VCaP (cell line): Measurements from ENCODE around the gene QTRT2.
A peak's percentile ranks its signal among the peaks of the same experiment; 100 is the strongest.

Experiments used
- H3K27ac ChIP-seq: fragments of 450-650 bp; 2 replicates; pipeline ENCODE4 v1.5.1; 2017
- CTCF ChIP-seq: fragments of 450-650 bp; conservative IDR thresholded peaks from 2 replicates; pipeline ENCODE4 v1.5.1; 2017; ENCODE audit warnings: mild to moderate bottlenecking, moderate library complexity

Gene QTRT2

GRCh38 chr3:114078126-114078525, 21.6 kb downstream of the QTRT2 start:
- H3K27ac ChIP-seq, result no peak overlapping the region
- TF ChIP-seq CTCF, result no peak

GRCh38 chr3:114079761-114080160, 23.2 kb downstream of the QTRT2 start:
- no peak for TF ChIP-seq CTCF
- no peak overlapping the region for H3K27ac ChIP-seq

- no peak overlapping the region for H3K27ac ChIP-seq
- no peak for TF ChIP-seq CTCF
Measured at GRCh38 chr3:114080201-114080600, 23.7 kb downstream of the QTRT2 start.

GRCh38 chr3:114081037-114081436, 24.5 kb downstream of the QTRT2 start:
- TF ChIP-seq CTCF, result no peak
- H3K27ac ChIP-seq, result no peak overlapping the region

- TF ChIP-seq CTCF, result no peak
Measured at GRCh38 chr3:114083112-114083511, 26.6 kb downstream of the QTRT2 start.

GRCh38 chr3:114086356-114086755, 29.8 kb downstream of the QTRT2 start:
- TF ChIP-seq CTCF, result no peak
- no peak overlapping the region for H3K27ac ChIP-seq

More at GRCh38 chr3:114083112-114083511, 26.6 kb downstream of the QTRT2 start:
- no peak overlapping the region for H3K27ac ChIP-seq

GRCh38 chr3:114089675-114090074, 33.1 kb downstream of the QTRT2 start:
- peak overlapping the region; percentile 75 for H3K27ac ChIP-seq
- TF ChIP-seq CTCF, result no peak
